ENCODE data around the gene FUT2.

DNA sequence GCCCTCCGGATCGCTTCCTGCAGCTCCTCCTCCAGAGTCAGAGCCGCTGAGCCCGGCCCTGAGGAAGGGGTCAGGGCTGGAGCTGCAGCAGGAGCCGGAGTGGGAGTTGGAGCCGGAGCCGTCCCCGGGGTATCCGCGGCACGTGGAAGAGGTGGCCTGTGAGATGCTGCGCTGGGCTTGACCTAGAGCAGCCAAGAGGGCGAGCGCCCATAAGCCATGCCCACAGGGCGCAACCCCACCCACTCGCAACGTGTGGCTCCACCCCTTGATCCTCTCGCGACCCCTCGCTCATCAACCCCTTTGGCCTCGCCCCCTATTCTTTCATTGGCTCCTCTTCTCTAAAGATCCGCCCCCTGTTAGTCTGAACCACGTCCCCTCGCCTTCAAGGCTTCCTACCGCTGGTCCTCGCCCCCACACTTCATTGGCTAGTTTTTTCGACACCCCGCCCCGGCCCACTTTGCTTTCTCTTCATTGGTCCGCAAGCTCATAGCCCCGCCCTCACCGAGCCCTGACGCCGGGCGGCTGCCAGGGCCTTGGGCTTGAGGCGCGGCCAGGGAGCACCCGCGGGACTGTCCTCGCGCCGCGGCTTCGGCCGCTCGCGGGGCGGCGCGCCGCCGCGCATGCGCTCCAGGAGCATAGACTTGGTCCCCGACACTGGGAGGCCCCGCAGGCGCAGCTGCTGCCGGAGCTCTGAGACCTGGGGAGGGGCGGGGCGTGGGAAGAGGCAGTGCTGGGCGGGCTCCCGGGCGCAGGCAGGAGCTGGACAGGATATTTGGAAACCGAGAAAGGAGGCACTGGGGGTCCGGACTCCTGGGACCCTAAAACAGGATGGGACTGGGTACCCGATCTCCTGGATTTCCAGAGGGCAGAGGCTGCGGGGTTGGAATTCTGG lies 18.3 kb downstream of the FUT2 start:
- no peak for TF ChIP-seq EZH2 (IDR thresholded peaks at IDR 0.05)
- no peak; the same call in 1 of the 2 replicates for TF ChIP-seq POLR2AphosphoS5 (IDR thresholded peaks at IDR 0.05; ENCODE audit: borderline replicate concordance, low read depth, low read length)

Measured in SK-N-MC (cell line).